ENCODE data around the gene ELMO3. TPM values are rescaled to one million over a fixed set of nuclear protein-coding genes. Genes with fewer than 3 reads are reported as not detected.

ELMO3 gene
- total RNA-seq, 1 experiment from 2014 or later, result 2.0 TPM

GRCh38 chr16:67180166-67180565 lies 18.8 kb upstream of the ELMO3 start:
- no peak for TF ChIP-seq REST (IDR thresholded peaks at IDR 0.05; ENCODE audit: insufficient read depth in 1 of 2, low read depth in 2 of 2, low read length in 1 of 2)
- TF ChIP-seq TCF7L2 (IDR thresholded peaks at IDR 0.05; ENCODE audit: low read depth, low read length), result no peak
- TF ChIP-seq SIN3A (IDR thresholded peaks at IDR 0.05; ENCODE audit: borderline replicate concordance, insufficient read depth, low read depth, low read length), result no peak
- no peak for TF ChIP-seq CTCF (IDR thresholded peaks at IDR 0.05)
- TF ChIP-seq POLR2AphosphoS5 (IDR thresholded peaks at IDR 0.05; ENCODE audit: low read depth, low read length), result no peak
- no TSS peak for BruUV-seq (replicated peaks)
- no peak overlapping the region for H3K27ac ChIP-seq (ENCODE audit: low read length)
- H3K9me3 ChIP-seq (ENCODE audit: control insufficient read depth, insufficient read depth, low read depth, low read length), result no peaks in the 10 kb centered on the region
- H3K4me3 ChIP-seq (ENCODE audit: low read depth in 2 of 2, low read length in 2 of 2), result no peak overlapping the region
- H3K27me3 ChIP-seq (ENCODE audit: control insufficient read depth, insufficient read depth, low read length), result no peaks in the 10 kb centered on the region
- peaks cover 4% of the 10 kb centered on the region; the same call in 1 of the 2 replicates for H3K36me3 ChIP-seq (ENCODE audit: control insufficient read depth, insufficient read depth, low read length)
- CTCF ChIA-PET, result no interaction called here
- no peak for ATAC-seq
- POLR2A ChIA-PET, result no interaction called here
- in situ Hi-C loops (cut with HindIII; ENCODE audit: low pct_unique_long_range_greater_than_20kb, low sequenced_read_pairs) (no loop called here), intact Hi-C loops (cut with micrococcal nuclease; ENCODE audit: unreplicated experiment) (loop anchor here (10.0 kb wide), 1 partner anchor 225 kb away; no protein-coding TSS in a partner anchor)
- peaks cover 8% of the 10 kb centered on the region; the same call in 1 of the 2 replicates for H3K4me1 ChIP-seq (ENCODE audit: control insufficient read depth, insufficient read depth, low read length)
- no peak for DNase-seq (ENCODE audit: low read depth, low spot score)

- DNase-seq (ENCODE audit: low read depth, low spot score) (no peak), ATAC-seq (no peak)
- no peak for TF ChIP-seq POLR2AphosphoS5 (IDR thresholded peaks at IDR 0.05; ENCODE audit: low read depth, low read length)
- no peak for TF ChIP-seq REST (IDR thresholded peaks at IDR 0.05; ENCODE audit: insufficient read depth in 1 of 2, low read depth in 2 of 2, low read length in 1 of 2)
- TF ChIP-seq TCF7L2 (IDR thresholded peaks at IDR 0.05; ENCODE audit: low read depth, low read length), result no peak
- TF ChIP-seq CTCF (IDR thresholded peaks at IDR 0.05), result no peak
- no peak for TF ChIP-seq SIN3A (IDR thresholded peaks at IDR 0.05; ENCODE audit: borderline replicate concordance, insufficient read depth, low read depth, low read length)
- in situ Hi-C loops (cut with HindIII; ENCODE audit: low pct_unique_long_range_greater_than_20kb, low sequenced_read_pairs), result no loop called here
- ChIA-PET CTCF (no interaction called here), POLR2A (interaction anchor here (1.1 kb wide), 1 partner anchor 21 kb away, joined by 3 read pairs; no protein-coding TSS in a partner anchor)
- H3K36me3 ChIP-seq (ENCODE audit: control insufficient read depth, insufficient read depth, low read length), result peaks cover 4% of the 10 kb centered on the region; the same call in 1 of the 2 replicates
- no peaks in the 10 kb centered on the region for H3K9me3 ChIP-seq (ENCODE audit: control insufficient read depth, insufficient read depth, low read depth, low read length)
- no TSS peak for BruUV-seq (replicated peaks)
- H3K4me3 ChIP-seq (ENCODE audit: low read depth in 2 of 2, low read length in 2 of 2), result no peak overlapping the region
- peaks cover 8% of the 10 kb centered on the region for H3K4me1 ChIP-seq (ENCODE audit: control insufficient read depth, insufficient read depth, low read length)
- H3K27me3 ChIP-seq (ENCODE audit: control insufficient read depth, insufficient read depth, low read length), result no peaks in the 10 kb centered on the region
- H3K27ac ChIP-seq (ENCODE audit: low read length), result no peak overlapping the region
- intact Hi-C loops (cut with micrococcal nuclease; ENCODE audit: unreplicated experiment), result loop anchor here (10.0 kb wide), 1 partner anchor 227 kb away; no protein-coding TSS in a partner anchor
These were observed 17.6 kb upstream of the ELMO3 start for GRCh38 chr16:67181346-67181745.
